Astrocyte of the cerebellum (primary cell): ENCODE results near the gene H6PD.

Source experiments
- DNase-seq: peaks from one replicate; pipeline ENCODE4 v3.0.0-alpha.2; 2011; ENCODE audit warnings: low read depth
- H3K4me3 ChIP-seq: 2 replicates; pipeline ENCODE4 v1.5.1; 2011; ENCODE audit warnings: mild to moderate bottlenecking, low read depth, low read length, moderate library complexity
- in situ Hi-C: cut with HindIII; loops from 2 replicates; pipeline ENCODE4 v1.10.0; 2017; ENCODE audit warnings: low sequenced_read_pairs
- TF ChIP-seq, protein P1 (sequence below): IDR thresholded peaks from 2 replicates; pipeline ENCODE4 v1.5.1; 2012; ENCODE audit warnings: low read length, low read depth, moderate library complexity, mild to moderate bottlenecking; ENCODE audit errors: missing control alignments

The H6PD gene

DNA sequence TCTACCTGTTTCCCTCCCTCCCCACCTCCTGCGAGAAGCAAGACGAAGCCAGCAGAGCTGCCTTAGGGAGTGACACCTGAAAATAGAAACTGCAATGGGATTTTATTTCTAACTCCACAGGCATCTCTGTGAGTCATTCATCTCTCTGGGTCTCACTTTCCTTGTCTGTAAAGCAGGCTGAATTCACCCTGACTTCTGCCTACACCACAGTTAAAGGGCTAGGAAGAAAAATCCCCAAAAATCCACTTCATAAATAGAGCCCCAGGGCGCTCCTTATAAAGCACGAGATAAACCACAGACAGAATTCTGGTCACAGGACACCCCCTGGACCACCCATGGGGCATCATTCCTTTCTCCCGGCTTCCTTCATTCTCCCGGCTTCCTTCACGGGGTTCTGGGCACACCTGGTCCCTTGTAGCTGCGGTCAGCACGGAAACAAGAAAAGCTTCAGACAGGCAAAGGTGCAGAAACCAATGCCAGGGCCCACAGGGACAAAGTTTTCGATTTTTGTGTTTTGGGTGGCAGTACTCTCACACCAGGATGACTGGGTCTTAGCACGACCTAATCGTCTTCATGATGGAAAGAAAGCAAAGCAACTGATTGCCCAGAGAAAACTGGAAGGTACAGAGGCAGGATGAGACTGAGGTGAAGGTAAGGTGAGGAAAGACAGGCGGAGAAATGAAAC lies 2.8 kb upstream of the H6PD start:
- in situ Hi-C loops, result no loop called here
- DNase-seq, result no peak
- H3K4me3 ChIP-seq, result no peak overlapping the region
- TF ChIP-seq, protein P1, sequence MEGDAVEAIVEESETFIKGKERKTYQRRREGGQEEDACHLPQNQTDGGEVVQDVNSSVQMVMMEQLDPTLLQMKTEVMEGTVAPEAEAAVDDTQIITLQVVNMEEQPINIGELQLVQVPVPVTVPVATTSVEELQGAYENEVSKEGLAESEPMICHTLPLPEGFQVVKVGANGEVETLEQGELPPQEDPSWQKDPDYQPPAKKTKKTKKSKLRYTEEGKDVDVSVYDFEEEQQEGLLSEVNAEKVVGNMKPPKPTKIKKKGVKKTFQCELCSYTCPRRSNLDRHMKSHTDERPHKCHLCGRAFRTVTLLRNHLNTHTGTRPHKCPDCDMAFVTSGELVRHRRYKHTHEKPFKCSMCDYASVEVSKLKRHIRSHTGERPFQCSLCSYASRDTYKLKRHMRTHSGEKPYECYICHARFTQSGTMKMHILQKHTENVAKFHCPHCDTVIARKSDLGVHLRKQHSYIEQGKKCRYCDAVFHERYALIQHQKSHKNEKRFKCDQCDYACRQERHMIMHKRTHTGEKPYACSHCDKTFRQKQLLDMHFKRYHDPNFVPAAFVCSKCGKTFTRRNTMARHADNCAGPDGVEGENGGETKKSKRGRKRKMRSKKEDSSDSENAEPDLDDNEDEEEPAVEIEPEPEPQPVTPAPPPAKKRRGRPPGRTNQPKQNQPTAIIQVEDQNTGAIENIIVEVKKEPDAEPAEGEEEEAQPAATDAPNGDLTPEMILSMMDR, result no peak

DNA sequence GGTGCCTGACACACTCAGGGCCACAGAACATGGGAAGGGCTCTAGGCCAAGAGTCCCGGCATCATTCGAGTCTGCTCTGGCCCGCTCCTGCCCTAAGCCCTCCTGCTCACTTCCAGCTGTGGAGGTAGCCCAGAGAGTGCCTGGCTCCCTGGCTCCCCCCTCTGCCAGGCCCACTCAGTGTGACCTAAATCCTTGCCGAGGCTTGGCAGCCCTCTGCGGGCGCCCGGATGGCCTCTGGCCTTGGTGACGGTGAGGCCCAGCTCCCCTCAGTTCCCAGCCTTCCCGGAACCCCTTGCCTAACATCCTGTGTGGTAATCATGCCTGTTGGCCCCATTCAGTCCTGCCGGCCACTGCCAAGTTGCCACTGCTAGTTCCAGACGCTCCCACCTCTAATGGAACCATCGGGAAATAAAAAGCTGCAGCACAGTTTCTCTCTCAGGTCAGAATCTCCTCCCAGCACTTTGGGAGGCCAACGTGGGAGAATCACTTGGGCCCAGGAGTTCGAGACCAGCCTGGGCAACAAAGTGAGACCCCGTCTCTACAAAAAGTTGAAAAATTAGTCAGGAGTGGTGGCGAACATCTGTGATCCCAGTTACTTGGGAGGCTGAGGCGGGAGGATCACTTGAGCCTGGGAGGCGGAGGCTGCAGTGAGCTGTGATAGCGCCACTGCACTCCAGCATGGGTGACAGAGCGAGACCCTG lies 1.2 kb upstream of the H6PD start:
- no peak for DNase-seq

GRCh38 chr1:9233942-9234222 lies 692 bp upstream of the H6PD start:
- TF ChIP-seq, protein P1, result no peak
- in situ Hi-C loops, result no loop called here
- no peak for DNase-seq
- H3K4me3 ChIP-seq, result no peak overlapping the region

More for the DNA sequence above, 1.2 kb upstream of the H6PD start:
- TF ChIP-seq, protein P1, result no peak
- no peak overlapping the region for H3K4me3 ChIP-seq
- in situ Hi-C loops, result no loop called here

DNA sequence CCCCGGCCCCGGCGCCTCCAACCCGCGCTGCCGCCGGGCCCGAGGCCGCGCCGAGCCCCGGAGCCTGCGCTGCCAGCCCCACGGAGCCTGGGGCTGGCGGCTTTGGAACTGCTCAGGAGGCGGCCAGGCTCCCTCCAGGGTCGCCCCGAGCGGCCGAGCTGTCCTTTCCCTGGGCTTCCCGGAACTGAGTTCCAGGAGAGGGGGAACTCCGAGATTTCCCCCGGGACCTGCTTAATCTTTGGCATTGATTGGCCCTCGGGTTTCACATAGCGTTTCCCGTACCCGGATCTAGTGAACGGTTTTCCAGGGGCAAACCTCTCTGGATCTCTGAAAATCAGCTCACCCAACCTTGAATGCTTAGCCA lies 504 bp downstream of the H6PD start:
- TF ChIP-seq, protein P1, result no peak
- H3K4me3 ChIP-seq, result peak overlapping the region; percentile 68
- no peak for DNase-seq
- in situ Hi-C loops, result no loop called here

- in situ Hi-C loops, result no loop called here
- DNase-seq, result no peak
- TF ChIP-seq, protein P1, result no peak
- H3K4me3 ChIP-seq, result peak overlapping the region; percentile 68
These were observed 986 bp downstream of the H6PD start for GRCh38 chr1:9235560-9235959.

DNA sequence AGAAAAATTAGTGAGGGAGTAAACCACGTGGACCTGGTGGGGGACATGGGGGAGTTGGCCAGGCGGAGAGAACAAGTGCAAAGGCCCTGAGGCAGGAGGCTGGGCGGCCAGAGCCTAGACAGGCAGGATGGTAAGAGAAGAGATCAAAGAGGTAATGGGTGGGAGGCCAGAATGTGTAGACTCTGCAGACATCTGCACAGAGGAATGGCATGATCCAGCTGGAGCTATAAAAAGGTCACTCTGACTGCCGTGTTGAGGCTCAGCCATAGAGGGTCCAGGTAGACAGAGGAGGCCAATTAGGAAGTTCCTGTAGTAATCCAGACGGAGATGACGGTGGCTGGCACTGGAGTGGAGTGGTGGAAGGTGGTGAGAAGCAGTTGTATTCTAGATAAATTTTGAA lies 3.6 kb downstream of the H6PD start:
- no peak for DNase-seq
- TF ChIP-seq, protein P1, result no peak
- in situ Hi-C loops, result no loop called here
- H3K4me3 ChIP-seq, result no peak overlapping the region
